NCI-H82 treated with DMSO at 0.1 percent for 48 hours (cell line): ENCODE measurements around the gene LCP1.

Experiments used
- DNase-seq: peaks from one replicate; lab custom pipeline; 2025; ENCODE audit not compliant: unreplicated experiment; lab: John Stamatoyannopoulos, UW

Gene LCP1

DNA sequence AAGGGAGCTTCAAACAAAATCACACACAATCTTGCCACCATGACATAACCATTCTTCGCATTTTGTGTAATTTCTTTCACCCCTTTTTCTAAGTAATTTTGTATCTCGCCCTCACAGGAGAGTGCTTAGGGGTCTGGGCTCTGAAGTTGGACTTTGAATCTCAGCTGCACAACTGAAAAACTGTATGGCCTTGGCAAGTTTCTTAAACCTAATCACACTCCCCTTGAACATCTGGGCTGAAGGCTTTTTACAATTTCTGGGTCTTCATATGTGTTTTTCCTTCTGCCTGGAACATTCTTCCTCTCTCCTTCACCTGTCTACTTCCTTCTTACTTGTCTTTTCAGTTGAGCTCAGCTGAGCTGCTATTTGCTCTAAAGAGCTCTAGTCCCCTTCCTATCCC, 52.9 kb downstream of the LCP1 start:
- no peak for DNase-seq

GRCh38 chr13:46127358-46128023, 54.5 kb downstream of the LCP1 start:
- no peak for DNase-seq

DNA sequence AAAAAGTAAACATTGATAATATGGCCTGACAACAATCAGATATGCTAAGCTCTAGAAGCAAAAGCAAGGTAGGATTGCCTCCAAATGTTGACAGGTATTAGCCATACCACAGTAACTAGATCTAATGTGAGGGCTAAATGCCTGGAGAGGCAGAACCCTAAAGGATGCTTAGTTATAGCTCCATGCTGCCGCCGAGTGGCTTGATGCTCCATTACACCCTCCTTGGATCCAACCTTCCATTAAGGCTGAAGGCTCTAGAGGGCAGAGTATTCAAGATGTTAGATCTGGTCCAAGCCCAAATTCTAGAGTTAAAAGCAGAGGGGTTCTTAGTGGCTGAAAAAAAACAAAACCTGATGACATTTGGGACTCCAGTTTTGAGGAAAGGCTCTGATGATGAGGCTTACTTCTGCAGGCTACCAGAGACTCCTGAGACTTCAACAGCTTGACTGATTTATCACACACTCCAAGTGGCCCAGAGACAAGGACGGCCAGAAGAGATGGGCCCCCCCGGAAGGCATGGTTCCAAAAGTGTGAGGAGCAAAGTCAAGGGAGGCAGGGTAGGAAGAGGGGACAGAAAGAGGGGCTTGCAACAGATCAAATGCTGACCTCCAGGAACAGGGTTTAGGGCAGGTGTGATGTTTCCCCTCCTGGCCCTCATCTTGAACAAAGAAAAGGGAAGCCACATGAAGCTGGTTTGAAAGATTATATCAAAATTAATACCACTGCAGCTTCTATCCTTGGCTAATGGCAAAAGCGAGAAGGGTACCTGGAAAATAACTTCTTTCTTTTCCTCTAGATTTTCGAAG, 55.2 kb downstream of the LCP1 start:
- peak; percentile 82 for DNase-seq

DNA sequence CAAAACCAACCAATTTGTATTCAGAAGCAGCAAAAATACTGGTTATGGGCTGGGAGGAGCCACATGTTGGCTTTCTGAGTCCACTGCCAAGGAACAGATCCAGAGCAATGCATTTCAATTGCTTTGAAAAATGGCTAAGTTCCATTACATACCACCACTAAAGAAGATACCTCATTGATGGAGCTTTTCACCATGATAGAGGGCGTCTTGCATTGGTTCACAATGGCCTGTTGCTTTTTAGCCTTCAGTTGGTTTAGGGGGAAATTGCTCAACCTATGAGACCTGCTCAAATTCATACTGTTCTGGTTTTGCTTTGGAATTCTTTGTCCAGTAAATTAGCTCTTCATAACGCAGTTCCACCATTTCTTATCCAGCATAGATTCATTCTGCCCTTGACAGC, 55.9 kb downstream of the LCP1 start:
- no peak for DNase-seq

DNA sequence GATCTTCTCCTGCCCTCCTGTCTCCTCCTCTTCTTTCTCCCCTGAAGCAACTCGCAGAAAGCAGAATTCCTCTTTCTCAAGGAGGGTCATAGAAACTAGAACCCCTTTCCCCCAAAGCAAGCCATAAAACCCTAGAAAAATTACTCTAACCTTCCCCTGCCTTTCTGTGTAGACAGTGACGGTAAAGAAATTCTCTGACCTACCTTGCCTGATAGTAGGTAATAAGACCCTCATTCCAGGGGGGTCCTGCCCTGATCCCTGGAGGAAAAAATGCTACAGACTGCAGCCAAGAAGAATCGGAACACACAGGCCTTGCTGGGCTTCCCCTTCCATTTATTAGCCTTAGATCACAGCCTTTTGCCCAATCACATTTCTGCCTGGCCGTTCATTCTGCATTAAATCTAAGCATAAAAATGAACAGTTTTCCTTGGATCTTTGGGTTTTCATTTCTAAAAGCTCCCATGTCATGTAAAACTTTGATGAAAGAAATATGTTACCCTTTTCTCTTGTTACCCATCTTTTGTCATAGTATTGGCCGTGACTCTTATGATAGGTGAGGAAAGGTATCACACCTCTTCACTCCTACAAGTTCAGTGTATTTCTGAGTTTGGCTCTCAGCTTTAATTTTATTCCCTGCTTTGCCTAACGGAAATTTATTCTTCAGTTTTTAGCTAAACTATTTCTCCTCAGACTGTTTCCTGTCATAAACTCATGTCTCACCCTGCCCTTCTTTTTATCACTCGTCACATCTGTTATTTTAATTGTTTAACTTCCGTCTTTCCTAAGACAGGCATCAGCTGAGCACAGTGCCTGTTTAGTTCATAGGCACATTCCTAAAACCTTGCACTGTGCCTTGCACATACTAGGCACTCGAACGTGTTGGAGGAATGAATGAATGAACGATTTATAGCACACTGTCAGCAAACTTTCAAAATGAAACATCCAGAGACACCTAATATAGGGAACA, 56.7 kb downstream of the LCP1 start:
- DNase-seq, result no peak

DNA sequence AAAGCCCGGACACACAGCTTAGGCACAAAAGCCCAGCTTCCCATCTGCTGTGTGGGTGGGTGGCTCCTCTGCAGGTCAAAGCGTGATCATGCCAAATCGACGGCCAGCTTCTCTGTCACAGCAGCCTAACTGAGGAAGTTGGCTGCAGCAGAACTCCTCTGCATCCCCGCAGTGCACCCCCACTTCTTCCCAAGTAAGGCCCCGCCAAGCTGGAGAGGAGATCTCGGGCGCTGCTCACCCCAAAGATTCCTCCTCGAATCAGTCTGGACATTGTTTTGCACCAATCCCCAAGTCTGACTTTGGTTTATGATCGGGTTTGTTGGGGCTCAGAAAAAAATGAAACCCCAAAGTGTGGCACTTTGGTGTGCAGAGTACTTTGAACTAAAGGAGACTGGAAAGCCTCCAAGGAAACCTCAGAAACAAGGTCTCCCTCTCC, 57.4 kb downstream of the LCP1 start:
- no peak for DNase-seq

DNA sequence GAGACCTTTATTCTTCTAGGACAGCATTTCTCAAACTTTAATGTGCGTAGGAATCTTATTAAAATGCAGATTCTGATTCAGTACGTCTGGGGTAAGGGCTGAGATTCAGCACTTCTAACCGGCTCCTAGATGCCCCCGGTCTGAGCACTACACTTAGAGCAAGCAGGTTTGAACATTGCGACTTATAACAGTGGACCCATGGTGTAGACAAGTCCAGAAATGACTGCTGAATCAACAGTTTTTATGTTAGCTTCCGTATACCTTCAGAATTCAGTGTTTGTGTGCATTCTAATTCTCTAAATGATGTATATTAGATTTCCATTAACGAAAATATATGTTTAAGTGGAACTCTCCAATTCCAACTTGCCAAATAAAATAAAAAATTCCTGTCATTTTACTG, 59.7 kb downstream of the LCP1 start:
- no peak for DNase-seq

GRCh38 chr13:46121597-46122163, 60.3 kb downstream of the LCP1 start:
- DNase-seq, result no peak

DNA sequence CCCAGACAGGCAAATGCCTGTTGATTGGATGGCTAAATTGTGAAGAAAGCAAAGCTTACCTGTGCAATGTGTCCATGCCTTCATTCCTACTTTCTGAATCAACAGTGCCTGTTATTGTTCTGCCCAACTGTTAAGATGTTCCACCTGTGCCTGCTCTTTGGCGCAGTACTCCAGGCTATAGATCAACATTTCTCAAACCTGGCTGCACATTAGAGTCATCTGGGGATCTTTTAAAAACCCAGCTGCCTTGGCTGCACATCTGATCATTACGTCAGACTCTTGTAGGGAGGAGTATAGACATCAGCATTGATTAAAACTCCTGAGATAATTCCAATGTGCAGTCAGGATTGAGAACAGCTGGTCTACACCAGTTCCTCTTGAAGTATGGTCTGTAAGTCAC, 60.9 kb downstream of the LCP1 start:
- DNase-seq, result no peak

GRCh38 chr13:46119883-46120614, 61.9 kb downstream of the LCP1 start:
- DNase-seq, result no peak

DNA sequence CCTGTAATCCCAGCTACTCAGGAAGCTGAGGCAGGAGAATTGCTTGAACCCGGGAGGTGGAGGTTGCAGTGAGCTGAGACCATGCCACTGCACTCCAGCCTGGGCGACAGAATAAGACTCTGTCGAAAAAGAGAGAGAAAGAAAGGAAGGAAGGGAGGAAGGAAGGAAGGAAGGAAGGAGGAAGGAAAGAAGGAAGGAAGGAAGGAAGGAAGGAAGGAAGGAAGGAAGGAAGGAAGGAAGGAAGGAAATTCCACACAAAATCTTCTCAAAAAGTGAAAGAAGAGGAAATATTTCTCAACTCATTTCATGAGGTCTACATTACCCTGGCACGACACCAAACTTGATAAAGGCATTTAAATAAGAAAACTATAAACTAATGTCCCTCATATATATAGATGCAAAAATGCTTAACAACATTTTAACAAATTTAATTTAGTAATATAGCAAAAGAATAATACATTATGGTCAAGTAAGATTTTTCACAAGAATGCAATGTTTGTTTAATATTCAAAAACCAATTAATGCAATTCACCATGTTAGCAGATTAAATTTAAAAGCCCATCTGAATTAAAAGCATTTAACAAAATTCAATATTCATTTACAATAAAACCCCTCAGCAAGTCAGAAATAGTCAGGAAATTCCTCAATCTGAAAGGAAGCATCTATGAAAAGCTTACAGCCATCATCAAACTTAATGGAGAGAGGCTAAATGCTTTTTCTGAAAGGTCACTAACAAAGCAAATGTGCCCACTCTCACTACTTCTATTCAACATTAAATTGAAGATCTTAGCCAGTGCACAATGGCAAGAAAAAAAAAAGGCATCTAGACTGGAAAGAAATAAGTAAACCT, 65.1 kb downstream of the LCP1 start:
- DNase-seq, result no peak

DNA sequence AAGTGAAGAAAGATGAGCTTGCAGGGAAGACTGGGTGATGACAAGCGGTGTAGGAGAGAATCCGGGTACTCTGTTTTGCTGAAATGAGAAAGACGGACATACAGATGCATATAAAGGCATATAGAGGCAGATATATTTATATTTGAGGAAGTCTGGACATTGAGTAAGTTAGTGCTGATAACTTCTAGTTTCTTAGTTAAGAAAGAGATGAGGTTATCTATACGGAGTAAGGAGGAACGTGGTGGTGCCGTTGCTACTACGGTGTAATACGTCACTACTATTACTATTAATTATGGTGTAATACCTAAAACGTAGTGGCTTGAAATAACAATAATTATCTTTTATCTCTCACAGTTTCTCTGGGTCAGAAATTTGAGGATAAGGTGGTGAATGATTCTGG, 67.4 kb downstream of the LCP1 start:
- no peak for DNase-seq

- DNase-seq, result no peak
Measured at GRCh38 chr13:46113596-46113995, 68.4 kb downstream of the LCP1 start.

DNA sequence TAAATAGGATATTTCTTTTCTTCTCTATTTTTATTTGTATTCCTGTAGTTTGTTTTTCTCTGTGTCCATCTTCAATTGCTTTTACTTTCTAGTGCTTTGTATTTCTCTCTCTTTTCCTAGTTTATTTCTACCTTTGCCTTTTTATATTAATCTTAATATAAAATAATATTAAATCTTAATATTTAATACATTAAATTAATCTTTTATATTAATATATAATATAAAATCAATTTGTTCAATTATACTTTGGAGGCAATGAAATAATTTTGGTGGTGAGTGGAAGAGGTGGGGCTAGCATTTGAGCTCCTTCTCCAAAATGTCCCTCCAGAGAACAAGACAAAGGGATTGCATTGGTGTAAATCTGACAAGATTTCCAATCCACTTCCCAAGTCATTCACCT, 70.8 kb downstream of the LCP1 start:
- DNase-seq, result no peak

- DNase-seq, result no peak
Measured at GRCh38 chr13:46109451-46109850, 72.5 kb downstream of the LCP1 start.

GRCh38 chr13:46106839-46107371, 75.1 kb downstream of the LCP1 start:
- no peak for DNase-seq

GRCh38 chr13:46104868-46105267, 77.1 kb downstream of the LCP1 start, which contains the start of gene CPB2:
TSS of gene CPB2 (minus strand) at chr13:46105033. CDS start at chr13:46105009, 24 bp downstream.
- no peak for DNase-seq

GRCh38 chr13:46103037-46103436, 78.9 kb downstream of the LCP1 start:
- DNase-seq, result no peak

- no peak for DNase-seq
Measured at GRCh38 chr13:46102255-46102605, 79.7 kb downstream of the LCP1 start.
